HEK293 (cell line): ENCODE data around the gene DIP2C.

Source experiments
- CTCF ChIA-PET: fragments of 350-600 bp; formaldehyde crosslinking; extraction: SDS; loops from one replicate; lab custom pipeline; 2021; ENCODE audit warnings: antibody characterized with exemption; lab: Yijun Ruan, JAX
- POLR2A ChIA-PET: fragments of 300-600 bp; formaldehyde crosslinking; extraction: SDS; loops from one replicate; lab custom pipeline; 2020; ENCODE audit warnings: antibody characterized with exemption, inconsistent platforms; lab: Yijun Ruan, JAX
- H3K27ac ChIP-seq: fragments of 200-500 bp; sonication (Bioruptor generic); 2 replicates; pipeline ENCODE4 v1.5.1; 2014; ENCODE audit warnings: low read depth, low read length, control low read depth, inconsistent platforms; ENCODE audit errors: extremely low read depth
- H3K36me3 ChIP-seq, 2 experiments: fragments of 200-500 bp in 1 of 2; sonication (Bioruptor generic) in 1 of 2; 1 replicate in 1 of 2; 2 replicates in 1 of 2; pipeline ENCODE4 v1.5.1; 2014 to 2017; ENCODE audit warnings: inconsistent platforms in 2 of 2, low read length in 2 of 2; ENCODE audit not compliant: control insufficient read depth in 2 of 2, insufficient read depth in 1 of 2
- H3K4me1 ChIP-seq: fragments of 200-500 bp; sonication (Bioruptor generic); 2 replicates; pipeline ENCODE4 v1.5.1; 2014; ENCODE audit warnings: mild to moderate bottlenecking, low read length, inconsistent platforms; ENCODE audit not compliant: control insufficient read depth, insufficient read depth
- H3K4me3 ChIP-seq: 2 replicates; pipeline ENCODE4 v1.5.1; 2011; ENCODE audit warnings: low read depth, mild to moderate bottlenecking, control low read depth, low read length, moderate library complexity
- H3K9me3 ChIP-seq: fragments of 200-500 bp; sonication (Bioruptor generic); 2 replicates; pipeline ENCODE4 v1.5.1; 2014; ENCODE audit warnings: low read depth, low read length, inconsistent platforms; ENCODE audit not compliant: control insufficient read depth, insufficient read depth
- GLIS2 ChIP-seq: fragments of 450-650 bp; formaldehyde crosslinking; IDR thresholded peaks from 2 replicates; pipeline ENCODE4 v1.5.1; 2016; ENCODE audit warnings: missing biosample characterization, missing genetic modification characterization
- KLF1 ChIP-seq: fragments of 450-650 bp; formaldehyde crosslinking; IDR thresholded peaks from 2 replicates; pipeline ENCODE4 v1.5.1; 2016; ENCODE audit warnings: missing biosample characterization, missing genetic modification characterization
- KLF8 ChIP-seq: fragments of 450-650 bp; formaldehyde crosslinking; IDR thresholded peaks from 2 replicates; pipeline ENCODE4 v1.5.1; 2016; ENCODE audit warnings: missing biosample characterization, missing genetic modification characterization
- RBAK ChIP-seq: fragments of 450-650 bp; formaldehyde crosslinking; IDR thresholded peaks from 2 replicates; pipeline ENCODE4 v1.5.1; 2016; ENCODE audit warnings: missing biosample characterization, missing genetic modification characterization
- SCRT1 ChIP-seq: fragments of 450-650 bp; formaldehyde crosslinking; IDR thresholded peaks from 2 replicates; pipeline ENCODE4 v1.5.1; 2016; ENCODE audit warnings: missing biosample characterization, missing genetic modification characterization, borderline replicate concordance
- ZBTB8A ChIP-seq: fragments of 450-650 bp; formaldehyde crosslinking; IDR thresholded peaks from 2 replicates; pipeline ENCODE4 v1.5.1; 2016; ENCODE audit warnings: missing biosample characterization, missing genetic modification characterization
- ZEB2 ChIP-seq: fragments of 450-650 bp; formaldehyde crosslinking; IDR thresholded peaks from 2 replicates; pipeline ENCODE4 v1.5.1; 2016; ENCODE audit warnings: missing biosample characterization, missing genetic modification characterization
- ZFP3 ChIP-seq: fragments of 450-650 bp; formaldehyde crosslinking; IDR thresholded peaks from 2 replicates; pipeline ENCODE4 v1.5.1; 2016; ENCODE audit warnings: low read depth, missing biosample characterization, missing genetic modification characterization
- ZNF146 ChIP-seq: fragments of 450-650 bp; formaldehyde crosslinking; IDR thresholded peaks from 2 replicates; pipeline ENCODE4 v1.5.1; 2016; ENCODE audit warnings: missing biosample characterization, missing genetic modification characterization
- ZNF174 ChIP-seq: fragments of 450-650 bp; formaldehyde crosslinking; IDR thresholded peaks from 2 replicates; pipeline ENCODE4 v1.5.0; 2017; ENCODE audit warnings: missing biosample characterization, mild to moderate bottlenecking, missing genetic modification characterization
- ZNF292 ChIP-seq: fragments of 450-650 bp; formaldehyde crosslinking; IDR thresholded peaks from 2 replicates; pipeline ENCODE4 v1.5.1; 2016; ENCODE audit warnings: low read depth, missing biosample characterization, missing genetic modification characterization, borderline replicate concordance
- ZNF335 ChIP-seq: fragments of 450-650 bp; formaldehyde crosslinking; conservative IDR thresholded peaks from 2 replicates; pipeline ENCODE4 v1.5.1; 2016; ENCODE audit warnings: missing biosample characterization, missing genetic modification characterization
- ZNF423 ChIP-seq: fragments of 450-650 bp; formaldehyde crosslinking; IDR thresholded peaks from 2 replicates; pipeline ENCODE4 v1.5.1; 2016; ENCODE audit warnings: missing biosample characterization, missing genetic modification characterization
- ZNF426 ChIP-seq: fragments of 450-650 bp; formaldehyde crosslinking; IDR thresholded peaks from 2 replicates; pipeline ENCODE4 v1.5.1; 2017; ENCODE audit warnings: missing biosample characterization, missing genetic modification characterization, mild to moderate bottlenecking, inconsistent platforms, moderate library complexity
- ZNF549 ChIP-seq: fragments of 450-650 bp; IDR thresholded peaks from 2 replicates; pipeline ENCODE4 v1.5.1; 2018; ENCODE audit warnings: missing biosample characterization, missing genetic modification characterization, mild to moderate bottlenecking, inconsistent platforms, moderate library complexity
- ZNF555 ChIP-seq: fragments of 450-650 bp; formaldehyde crosslinking; conservative IDR thresholded peaks from 2 replicates; pipeline ENCODE4 v1.5.1; 2017; ENCODE audit warnings: missing biosample characterization, mild to moderate bottlenecking, missing genetic modification characterization, inconsistent platforms
- ZNF600 ChIP-seq: fragments of 450-650 bp; formaldehyde crosslinking; IDR thresholded peaks from 2 replicates; pipeline ENCODE4 v1.5.1; 2016; ENCODE audit warnings: missing biosample characterization, missing genetic modification characterization
- ZSCAN23 ChIP-seq: fragments of 450-650 bp; formaldehyde crosslinking; IDR thresholded peaks from 2 replicates; pipeline ENCODE4 v1.5.1; 2016; ENCODE audit warnings: missing biosample characterization, missing genetic modification characterization
- ZXDB ChIP-seq: fragments of 450-650 bp; formaldehyde crosslinking; IDR thresholded peaks from 2 replicates; pipeline ENCODE4 v1.5.1; 2016; ENCODE audit warnings: missing biosample characterization, missing genetic modification characterization
- TF ChIP-seq, protein P1 (sequence below): fragments of 450-650 bp; formaldehyde crosslinking; IDR thresholded peaks from 2 replicates; pipeline ENCODE4 v1.5.1; 2017; ENCODE audit warnings: missing biosample characterization, missing genetic modification characterization
- TF ChIP-seq, protein P2 (sequence below): fragments of 450-650 bp; formaldehyde crosslinking; optimal IDR thresholded peaks from 2 replicates; pipeline ENCODE3; 2016; ENCODE audit warnings: missing biosample characterization, mild to moderate bottlenecking, missing genetic modification characterization
- TF ChIP-seq, protein P3 (sequence below): fragments of 450-650 bp; formaldehyde crosslinking; IDR thresholded peaks from 2 replicates; pipeline ENCODE4; 2016; ENCODE audit warnings: missing biosample characterization, missing genetic modification characterization
- TF ChIP-seq, protein P4 (sequence below): fragments of 450-650 bp; formaldehyde crosslinking; IDR thresholded peaks from 2 replicates; pipeline ENCODE4 v1.5.1; 2016; ENCODE audit warnings: missing biosample characterization, missing genetic modification characterization
- TF ChIP-seq, protein P5 (sequence below): fragments of 450-650 bp; formaldehyde crosslinking; IDR thresholded peaks from 2 replicates; pipeline ENCODE4 v1.5.1; 2016; ENCODE audit warnings: missing biosample characterization, missing genetic modification characterization, low read depth

Gene DIP2C

DNA sequence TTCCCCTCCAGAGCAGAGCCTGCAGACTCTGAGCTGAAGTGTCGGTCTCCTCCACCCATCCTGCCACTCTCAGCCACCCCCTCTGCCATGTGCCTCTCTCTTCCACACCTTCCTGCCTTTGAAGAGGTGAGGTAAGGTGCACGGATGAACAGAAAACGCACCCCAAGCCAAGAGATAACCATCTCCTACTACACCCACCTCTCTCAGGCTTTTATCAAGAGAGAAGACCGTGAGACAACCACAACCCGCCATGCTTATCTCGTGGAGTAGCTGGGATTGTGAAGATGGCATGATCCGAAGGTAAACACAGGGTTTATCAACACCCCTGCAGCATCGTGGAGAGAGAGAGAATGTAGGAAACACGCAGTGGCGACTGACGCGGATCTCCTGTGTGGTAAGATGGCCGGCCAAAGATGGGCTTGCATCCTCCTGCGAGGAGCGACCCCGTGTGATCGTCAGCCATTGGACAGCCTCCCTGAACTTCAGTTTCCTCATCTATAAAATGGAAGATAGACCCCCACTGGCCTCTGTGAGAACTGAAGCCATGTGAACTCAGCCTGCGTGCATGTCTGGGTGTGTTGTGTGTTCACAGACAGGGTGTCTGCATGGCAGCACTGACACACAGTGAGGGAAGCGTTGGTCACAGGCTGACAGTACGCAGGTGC, 219.0 kb downstream of the DIP2C start:
- no peaks in the 10 kb centered on the region for H3K4me1 ChIP-seq
- TF ChIP-seq KLF1 (tag by site-specific recombination) (no peak), ZNF146 (tag by site-specific recombination) (no peak), ZFP3 (tag by site-specific recombination) (no peak), GLIS2 (tag by site-specific recombination) (no peak), ZNF549 (tag by site-specific recombination) (no peak), ZXDB (no peak), ZNF174 (tag by site-specific recombination) (no peak), ZBTB8A (no peak), ZNF292 (tag by site-specific recombination) (no peak), ZEB2 (no peak), ZNF426 (no peak), ZSCAN23 (no peak), ZNF423 (tag by site-specific recombination) (no peak)
- TF ChIP-seq, protein P1, sequence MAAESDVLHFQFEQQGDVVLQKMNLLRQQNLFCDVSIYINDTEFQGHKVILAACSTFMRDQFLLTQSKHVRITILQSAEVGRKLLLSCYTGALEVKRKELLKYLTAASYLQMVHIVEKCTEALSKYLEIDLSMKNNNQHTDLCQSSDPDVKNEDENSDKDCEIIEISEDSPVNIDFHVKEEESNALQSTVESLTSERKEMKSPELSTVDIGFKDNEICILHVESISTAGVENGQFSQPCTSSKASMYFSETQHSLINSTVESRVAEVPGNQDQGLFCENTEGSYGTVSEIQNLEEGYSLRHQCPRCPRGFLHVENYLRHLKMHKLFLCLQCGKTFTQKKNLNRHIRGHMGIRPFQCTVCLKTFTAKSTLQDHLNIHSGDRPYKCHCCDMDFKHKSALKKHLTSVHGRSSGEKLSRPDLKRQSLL (tag by site-specific recombination), result no peak
- TF ChIP-seq, protein P2, sequence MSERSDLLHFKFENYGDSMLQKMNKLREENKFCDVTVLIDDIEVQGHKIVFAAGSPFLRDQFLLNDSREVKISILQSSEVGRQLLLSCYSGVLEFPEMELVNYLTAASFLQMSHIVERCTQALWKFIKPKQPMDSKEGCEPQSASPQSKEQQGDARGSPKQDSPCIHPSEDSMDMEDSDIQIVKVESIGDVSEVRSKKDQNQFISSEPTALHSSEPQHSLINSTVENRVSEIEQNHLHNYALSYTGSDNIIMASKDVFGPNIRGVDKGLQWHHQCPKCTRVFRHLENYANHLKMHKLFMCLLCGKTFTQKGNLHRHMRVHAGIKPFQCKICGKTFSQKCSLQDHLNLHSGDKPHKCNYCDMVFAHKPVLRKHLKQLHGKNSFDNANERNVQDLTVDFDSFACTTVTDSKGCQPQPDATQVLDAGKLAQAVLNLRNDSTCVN (tag by site-specific recombination), result no peak
- TF ChIP-seq, protein P3, sequence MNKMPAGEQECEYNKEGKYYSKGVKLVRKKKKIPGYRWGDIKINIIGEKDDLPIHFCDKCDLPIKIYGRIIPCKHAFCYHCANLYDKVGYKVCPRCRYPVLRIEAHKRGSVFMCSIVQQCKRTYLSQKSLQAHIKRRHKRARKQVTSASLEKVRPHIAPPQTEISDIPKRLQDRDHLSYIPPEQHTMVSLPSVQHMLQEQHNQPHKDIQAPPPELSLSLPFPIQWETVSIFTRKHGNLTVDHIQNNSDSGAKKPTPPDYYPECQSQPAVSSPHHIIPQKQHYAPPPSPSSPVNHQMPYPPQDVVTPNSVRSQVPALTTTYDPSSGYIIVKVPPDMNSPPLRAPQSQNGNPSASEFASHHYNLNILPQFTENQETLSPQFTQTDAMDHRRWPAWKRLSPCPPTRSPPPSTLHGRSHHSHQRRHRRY (tag by site-specific recombination), result no peak
- TF ChIP-seq, protein P4, sequence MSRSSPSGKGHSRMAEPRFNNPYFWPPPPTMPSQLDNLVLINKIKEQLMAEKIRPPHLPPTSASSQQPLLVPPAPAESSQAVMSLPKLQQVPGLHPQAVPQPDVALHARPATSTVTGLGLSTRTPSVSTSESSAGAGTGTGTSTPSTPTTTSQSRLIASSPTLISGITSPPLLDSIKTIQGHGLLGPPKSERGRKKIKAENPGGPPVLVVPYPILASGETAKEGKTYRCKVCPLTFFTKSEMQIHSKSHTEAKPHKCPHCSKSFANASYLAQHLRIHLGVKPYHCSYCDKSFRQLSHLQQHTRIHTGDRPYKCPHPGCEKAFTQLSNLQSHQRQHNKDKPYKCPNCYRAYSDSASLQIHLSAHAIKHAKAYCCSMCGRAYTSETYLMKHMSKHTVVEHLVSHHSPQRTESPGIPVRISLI (tag by site-specific recombination), result no peak
- peaks cover 0 to 30% of the 10 kb centered on the region in 2 experiments; a peak in 1 of 3 replicates for H3K36me3 ChIP-seq
- H3K27ac ChIP-seq, result no peak overlapping the region
- ChIA-PET CTCF (no interaction called here), POLR2A (no interaction called here)
- no peak overlapping the region for H3K4me3 ChIP-seq
- no peaks in the 10 kb centered on the region for H3K9me3 ChIP-seq

DNA sequence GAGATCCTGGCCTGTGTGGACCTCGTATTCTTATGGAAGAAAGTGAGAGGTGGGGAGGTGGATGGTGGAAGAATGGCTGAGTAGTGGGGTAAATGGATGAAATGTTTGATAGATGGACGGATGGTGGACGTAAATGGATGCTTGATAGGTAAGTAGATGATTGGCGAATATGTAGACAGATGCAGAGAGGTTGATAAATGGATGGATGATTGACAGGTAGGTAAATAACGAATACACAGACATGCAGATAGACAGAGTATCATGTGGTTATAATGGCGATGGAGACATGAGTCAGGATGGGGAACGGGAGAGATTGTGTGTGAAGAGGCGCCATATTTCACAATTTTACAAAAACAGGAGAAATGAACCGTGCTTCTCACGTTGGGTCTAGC, 219.5 kb downstream of the DIP2C start:
- CTCF ChIA-PET, result no interaction called here
- TF ChIP-seq RBAK (tag by site-specific recombination) (no peak), SCRT1 (tag by site-specific recombination) (no peak), ZNF335 (tag by site-specific recombination) (no peak), ZNF600 (tag by site-specific recombination) (no peak), ZNF555 (tag by site-specific recombination) (no peak), KLF8 (tag by site-specific recombination) (no peak)
- TF ChIP-seq, protein P5, sequence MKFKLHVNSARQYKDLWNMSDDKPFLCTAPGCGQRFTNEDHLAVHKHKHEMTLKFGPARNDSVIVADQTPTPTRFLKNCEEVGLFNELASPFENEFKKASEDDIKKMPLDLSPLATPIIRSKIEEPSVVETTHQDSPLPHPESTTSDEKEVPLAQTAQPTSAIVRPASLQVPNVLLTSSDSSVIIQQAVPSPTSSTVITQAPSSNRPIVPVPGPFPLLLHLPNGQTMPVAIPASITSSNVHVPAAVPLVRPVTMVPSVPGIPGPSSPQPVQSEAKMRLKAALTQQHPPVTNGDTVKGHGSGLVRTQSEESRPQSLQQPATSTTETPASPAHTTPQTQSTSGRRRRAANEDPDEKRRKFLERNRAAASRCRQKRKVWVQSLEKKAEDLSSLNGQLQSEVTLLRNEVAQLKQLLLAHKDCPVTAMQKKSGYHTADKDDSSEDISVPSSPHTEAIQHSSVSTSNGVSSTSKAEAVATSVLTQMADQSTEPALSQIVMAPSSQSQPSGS (tag by site-specific recombination), result no peak
- Histone ChIP-seq H3K4me1 (no peaks in the 10 kb centered on the region), H3K27ac (no peak overlapping the region), H3K4me3 (no peak overlapping the region), H3K9me3 (no peaks in the 10 kb centered on the region), H3K36me3 (peaks cover 0 to 30% of the 10 kb centered on the region in 2 experiments; a peak in 1 of 3 replicates)
- POLR2A ChIA-PET, result no interaction called here
